Lower leg skin (tissue), 4 donors: Measurements from ENCODE around the gene ABCA3. TPM values are rescaled to one million over a fixed set of nuclear protein-coding genes. Genes with fewer than 3 reads are reported as not detected.

Experiments
- DNase-seq, 2 donors: peaks; one replicate each; pipeline ENCODE4 v3.0.0-alpha.2; 2019; ENCODE audit warnings: low spot score in 2 of 2
- H3K4me3 ChIP-seq: fragments of 200-600 bp; sonication (generic); 2 replicates; pipeline ENCODE4 v1.5.1; 2017; ENCODE audit warnings: mild to moderate bottlenecking, low read depth; ENCODE audit not compliant: poor library complexity, severe bottlenecking
- POLR2A ChIP-seq, 2 donors: fragments of 450-650 bp; IDR thresholded peaks; one replicate each; pipeline ENCODE4 v1.6.1; 2016 to 2017; ENCODE audit warnings: antibody characterized with exemption in 2 of 2, mild to moderate bottlenecking in 1 of 2, moderate library complexity in 1 of 2
- WGBS, 2 donors: methylation state at CpG; one replicate each; pipeline ENCODE4 v1.1.5; 2018; 5-methylcytosine and 5-hydroxymethylcytosine counted together
- intact Hi-C: fragments of 100-400 bp; cut with DNase I; formaldehyde crosslinking; loops from one replicate; pipeline ENCODE4 v1.15.0; 2023; ENCODE audit warnings: low total_unique reads
- total RNA-seq, 4 donors: library from RNA; depleted of rRNA; stranded (reverse); fragments of >200 nt; gene quantifications; one replicate each; pipeline ENCODE4 v1.1.0, GENCODE V29; 2016
- TF ChIP-seq, protein P1 (sequence below), 3 donors: fragments of 450-650 bp; IDR thresholded peaks; one replicate each; pipeline ENCODE4 v1.5.1; 2016; ENCODE audit warnings: antibody characterized with exemption in 3 of 3, mild to moderate bottlenecking in 3 of 3, moderate library complexity in 2 of 3

ABCA3 gene
- total RNA-seq, 4 donors from 2014 or later = 5.4 to 10.3 (median 9.5) TPM

DNA sequence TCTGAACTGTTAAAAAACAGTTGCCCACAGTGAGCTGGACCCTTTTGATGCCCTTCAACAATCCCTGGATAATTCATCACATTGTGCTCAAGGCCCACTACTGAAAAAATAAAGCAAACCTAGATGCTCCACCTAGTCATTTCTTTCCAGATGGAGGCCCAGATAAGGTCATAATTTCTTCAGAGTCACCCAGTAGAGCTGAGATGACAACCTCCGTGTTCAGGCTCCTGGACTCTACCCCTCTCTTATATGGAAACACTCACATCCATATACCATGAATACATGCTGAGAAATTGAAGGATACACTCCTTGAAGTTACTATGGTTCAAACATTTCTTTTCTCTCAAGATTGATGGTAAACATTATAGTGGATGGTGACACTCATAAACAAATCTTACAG, 2.7 kb upstream of the ABCA3 start:
- intact Hi-C loops = no loop called here
- TF ChIP-seq, protein P1, sequence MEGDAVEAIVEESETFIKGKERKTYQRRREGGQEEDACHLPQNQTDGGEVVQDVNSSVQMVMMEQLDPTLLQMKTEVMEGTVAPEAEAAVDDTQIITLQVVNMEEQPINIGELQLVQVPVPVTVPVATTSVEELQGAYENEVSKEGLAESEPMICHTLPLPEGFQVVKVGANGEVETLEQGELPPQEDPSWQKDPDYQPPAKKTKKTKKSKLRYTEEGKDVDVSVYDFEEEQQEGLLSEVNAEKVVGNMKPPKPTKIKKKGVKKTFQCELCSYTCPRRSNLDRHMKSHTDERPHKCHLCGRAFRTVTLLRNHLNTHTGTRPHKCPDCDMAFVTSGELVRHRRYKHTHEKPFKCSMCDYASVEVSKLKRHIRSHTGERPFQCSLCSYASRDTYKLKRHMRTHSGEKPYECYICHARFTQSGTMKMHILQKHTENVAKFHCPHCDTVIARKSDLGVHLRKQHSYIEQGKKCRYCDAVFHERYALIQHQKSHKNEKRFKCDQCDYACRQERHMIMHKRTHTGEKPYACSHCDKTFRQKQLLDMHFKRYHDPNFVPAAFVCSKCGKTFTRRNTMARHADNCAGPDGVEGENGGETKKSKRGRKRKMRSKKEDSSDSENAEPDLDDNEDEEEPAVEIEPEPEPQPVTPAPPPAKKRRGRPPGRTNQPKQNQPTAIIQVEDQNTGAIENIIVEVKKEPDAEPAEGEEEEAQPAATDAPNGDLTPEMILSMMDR (IDR thresholded peaks at IDR 0.05) = no peak
- TF ChIP-seq POLR2A (IDR thresholded peaks at IDR 0.05) = no peak
- no peak overlapping the region for H3K4me3 ChIP-seq
- no peak for DNase-seq
- WGBS, 2 donors = 57 to 80% methylated on average over 1 of the region's 1 CpG

DNA sequence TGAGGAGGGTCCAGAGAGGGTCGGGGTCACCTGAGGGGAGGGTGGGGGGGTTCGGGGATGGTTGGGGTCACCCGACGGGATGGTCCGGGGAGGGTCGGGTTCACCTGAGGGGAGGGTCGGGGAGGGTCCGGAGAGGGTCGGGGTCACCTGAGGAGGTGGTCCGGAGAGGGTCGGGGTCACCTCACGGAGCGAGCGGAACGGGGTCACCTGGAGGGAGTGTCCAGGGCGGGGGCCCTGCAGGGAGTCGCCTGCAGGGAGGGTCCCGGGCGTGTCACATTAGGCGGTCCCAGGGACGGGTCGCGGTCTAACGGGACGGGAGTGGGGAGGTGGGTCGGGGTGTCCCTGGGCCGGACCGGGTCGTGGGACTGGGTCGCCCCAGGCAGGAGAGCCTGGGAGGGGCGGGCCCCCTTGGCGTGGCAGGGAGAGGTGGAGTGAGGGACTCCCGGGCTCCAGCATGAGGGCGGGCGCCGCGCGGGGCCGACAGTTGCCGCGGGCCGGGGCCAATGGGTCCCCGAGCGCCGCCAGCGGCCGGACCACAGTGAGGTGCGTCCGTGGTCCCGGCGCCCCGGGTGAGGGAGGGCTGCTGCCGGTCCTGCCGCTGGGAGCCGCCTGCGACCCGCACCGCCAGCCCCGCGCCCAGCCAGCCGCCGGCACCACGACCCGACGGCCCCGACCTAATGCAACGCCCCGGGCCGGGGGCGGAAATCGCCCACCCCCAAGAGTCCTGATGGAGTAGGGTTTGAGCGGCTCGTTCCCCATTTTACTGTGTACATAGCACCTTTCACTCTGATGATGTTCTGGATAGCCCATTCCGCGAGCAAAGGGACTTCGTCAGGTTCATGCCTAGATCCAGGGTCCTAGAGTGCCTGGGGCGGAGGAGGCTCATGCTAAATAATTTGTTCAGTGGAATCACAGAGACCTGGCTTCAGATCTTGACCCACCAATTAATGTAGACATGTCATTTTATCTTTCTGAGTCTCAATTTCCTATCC, 1.2 kb upstream of the ABCA3 start:
- intact Hi-C loops = loop anchor here (1.0 kb wide), 1 partner anchor 159 kb away; no protein-coding TSS in a partner anchor
- WGBS, 2 donors = 26 to 40% methylated on average over 32 to 47 of the region's 77 CpGs
- DNase-seq = peak in 1 of 2 donors; percentile 89
- no peak for TF ChIP-seq POLR2A (IDR thresholded peaks at IDR 0.05)
- TF ChIP-seq, protein P1 (IDR thresholded peaks at IDR 0.05) = no peak
- no peak overlapping the region for H3K4me3 ChIP-seq

DNA sequence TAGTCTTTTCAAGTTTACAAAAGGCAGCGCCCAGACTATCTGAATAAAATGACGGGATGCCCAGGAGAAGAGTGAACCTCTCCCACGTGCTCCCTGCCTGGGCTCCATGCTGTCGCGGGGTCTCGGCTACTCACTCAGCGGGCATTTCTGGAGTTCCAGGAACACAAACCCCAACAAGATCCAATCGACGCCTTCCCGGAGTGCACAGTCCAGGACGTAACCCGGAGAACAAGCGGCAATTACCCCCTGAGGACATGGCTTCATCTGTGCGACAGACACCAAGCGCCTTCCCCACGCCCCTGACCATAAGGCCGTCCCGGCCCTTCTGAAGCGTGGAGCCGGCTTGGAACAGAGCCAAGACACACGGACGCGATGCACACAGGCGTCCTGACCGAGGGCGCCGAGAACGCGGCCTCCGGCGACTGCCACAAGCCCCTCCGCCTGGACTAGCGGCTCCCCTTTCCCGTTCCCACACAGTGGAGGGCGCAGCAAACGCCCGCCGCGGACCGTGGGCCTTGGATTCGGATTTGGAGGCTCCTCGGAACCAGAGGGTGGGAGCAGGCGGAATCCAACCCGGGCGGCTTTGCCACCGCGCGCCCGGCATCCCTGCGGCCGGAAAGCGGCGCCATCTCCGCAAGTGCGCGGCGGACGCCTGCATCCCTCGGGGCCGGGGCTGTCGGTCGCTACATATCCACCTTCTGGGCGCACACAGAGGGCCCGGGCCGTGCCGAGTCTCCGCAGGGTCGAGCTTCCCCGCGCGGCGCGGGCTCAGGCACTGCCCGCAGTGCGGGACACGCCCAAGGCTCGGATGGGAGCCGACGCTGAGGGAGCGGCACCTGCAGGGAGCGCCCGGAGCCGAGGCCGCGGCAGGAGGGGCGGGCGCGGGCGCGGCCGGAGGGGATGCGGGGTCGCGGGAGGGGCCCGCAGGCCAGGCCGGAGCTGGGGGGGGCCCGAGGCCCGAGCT, 725 bp downstream of the ABCA3 start:
- TF ChIP-seq, protein P1 (IDR thresholded peaks at IDR 0.05) = no peak
- no peak for TF ChIP-seq POLR2A (IDR thresholded peaks at IDR 0.05)
- DNase-seq = peak in 1 of 2 donors; percentile 89
- intact Hi-C loops = no loop called here
- 7 to 27% methylated on average over 18 to 88 of the region's 98 CpGs for whole genome bisulfite sequencing, 2 donors
- H3K4me3 ChIP-seq = peak overlapping the region; percentile 60

DNA sequence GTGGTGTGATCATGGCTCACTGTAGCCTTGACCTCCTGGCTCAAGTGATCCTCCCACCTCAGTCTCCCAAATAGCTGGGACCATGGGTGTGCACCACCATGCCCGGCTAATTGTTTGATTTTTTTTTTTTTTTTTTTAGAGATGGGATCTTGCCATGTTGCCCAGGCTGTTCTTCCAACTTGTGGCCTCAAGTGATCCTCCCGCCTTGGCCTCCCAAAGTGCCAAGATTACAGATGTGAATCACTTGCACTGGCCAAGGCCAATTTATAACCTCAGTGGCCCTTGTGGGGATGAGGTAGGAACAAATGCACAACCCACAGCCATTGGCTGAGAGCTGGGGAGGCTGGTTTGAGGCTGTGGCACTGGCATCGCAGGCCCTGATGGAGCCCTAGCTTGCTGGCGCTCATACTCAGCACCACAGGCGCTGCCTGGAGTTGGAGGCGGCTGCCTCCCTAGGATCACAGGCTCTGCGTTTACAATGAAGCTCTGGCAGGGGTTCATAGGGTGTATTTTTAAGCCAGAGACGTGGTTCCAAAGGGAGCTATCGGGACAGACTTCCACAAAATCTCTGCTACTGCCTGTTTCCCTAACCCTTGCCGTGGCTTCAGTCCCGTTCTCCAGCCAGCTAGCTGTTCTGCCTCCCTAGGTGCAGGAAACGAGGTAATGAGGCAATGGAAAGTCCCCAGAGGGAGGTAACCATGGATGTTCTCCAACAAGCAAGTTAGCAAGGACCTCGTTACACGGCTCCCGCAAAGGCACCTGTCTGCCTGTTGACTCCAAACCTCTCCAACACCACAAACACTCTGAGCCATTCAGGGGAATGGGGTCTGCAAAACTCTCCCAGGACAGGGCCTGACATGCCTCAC, 2.9 kb downstream of the ABCA3 start:
- no peak for TF ChIP-seq POLR2A (IDR thresholded peaks at IDR 0.05)
- TF ChIP-seq, protein P1 (IDR thresholded peaks at IDR 0.05) = no peak
- peak in 1 of 2 donors; percentile 25 for DNase-seq
- WGBS, 2 donors = 66 to 78% methylated on average over 15 of the region's 15 CpGs
- intact Hi-C loops = no loop called here
- no peak overlapping the region for H3K4me3 ChIP-seq
